Measurements from ENCODE around the gene B3GAT2.

Gene B3GAT2

GRCh38 chr6:70894001-70894400, 62.9 kb downstream of the B3GAT2 start:
- DNase-seq = no peak

- DNase-seq = no peak
Measured at GRCh38 chr6:70889270-70889669, 67.6 kb downstream of the B3GAT2 start.

- DNase-seq = no peak
Measured at GRCh38 chr6:70886661-70887060, 70.2 kb downstream of the B3GAT2 start.

DNA sequence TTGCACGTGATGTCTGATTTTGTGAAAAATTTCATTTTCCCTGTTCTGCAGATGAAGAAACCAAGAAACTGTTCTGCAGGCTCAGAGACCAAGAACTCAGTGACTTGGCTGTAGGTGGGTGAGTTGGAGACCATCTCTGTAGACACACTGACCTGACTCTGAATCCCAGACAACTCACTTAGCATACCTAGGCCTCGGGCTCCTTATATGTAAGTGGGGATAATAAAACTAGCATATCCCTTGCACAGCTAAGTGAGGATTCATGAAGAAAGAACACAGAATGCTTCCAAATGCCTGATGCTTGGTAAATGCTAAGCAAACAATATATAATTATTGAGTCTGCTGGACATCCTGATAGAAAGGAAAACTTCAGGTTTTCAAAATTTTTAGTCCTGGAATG, 70.8 kb downstream of the B3GAT2 start:
- DNase-seq = no peak

DNA sequence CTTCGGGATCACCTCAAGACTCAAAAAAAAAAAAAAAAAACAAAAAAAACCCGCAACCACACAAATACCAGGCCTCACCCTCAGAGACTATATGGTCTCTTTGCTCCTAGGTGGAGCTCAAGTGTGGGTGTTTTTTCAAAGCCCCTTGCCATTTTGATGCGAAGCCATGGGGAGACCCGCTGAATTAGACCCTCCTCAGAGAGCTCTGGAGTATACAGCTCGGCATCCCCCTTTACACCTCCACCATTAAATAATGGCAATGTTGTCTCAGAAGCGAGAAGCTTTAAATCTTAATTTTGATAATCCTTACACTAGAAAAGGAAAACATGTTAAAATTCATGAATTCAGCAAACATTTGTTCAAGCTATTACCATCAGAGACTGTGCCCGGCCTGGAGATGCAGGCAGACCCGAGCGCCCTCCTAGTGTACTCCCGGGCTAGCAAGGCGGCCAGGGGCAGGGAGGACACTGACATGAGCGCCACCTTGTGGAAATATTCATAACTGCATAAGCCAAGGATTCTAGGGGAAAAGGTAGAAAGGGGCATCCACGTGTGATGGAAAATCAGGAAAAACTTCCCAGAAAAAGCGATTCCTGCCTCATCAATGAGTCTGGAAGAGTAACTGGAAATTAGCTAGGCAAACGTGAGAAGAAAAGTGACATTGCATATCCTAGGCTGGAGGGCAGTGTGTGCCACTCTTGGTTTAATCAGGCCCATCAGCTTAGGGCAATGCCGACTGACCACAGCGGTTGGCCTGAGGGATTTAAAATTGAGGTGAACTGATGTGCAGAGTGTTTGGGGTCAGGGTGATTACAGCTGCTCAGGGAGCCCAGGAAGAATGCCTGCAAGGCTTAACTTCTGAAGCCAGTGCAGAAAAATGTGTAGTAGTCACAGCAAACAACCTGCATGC, 72.5 kb downstream of the B3GAT2 start:
- DNase-seq = peak; percentile 63

DNA sequence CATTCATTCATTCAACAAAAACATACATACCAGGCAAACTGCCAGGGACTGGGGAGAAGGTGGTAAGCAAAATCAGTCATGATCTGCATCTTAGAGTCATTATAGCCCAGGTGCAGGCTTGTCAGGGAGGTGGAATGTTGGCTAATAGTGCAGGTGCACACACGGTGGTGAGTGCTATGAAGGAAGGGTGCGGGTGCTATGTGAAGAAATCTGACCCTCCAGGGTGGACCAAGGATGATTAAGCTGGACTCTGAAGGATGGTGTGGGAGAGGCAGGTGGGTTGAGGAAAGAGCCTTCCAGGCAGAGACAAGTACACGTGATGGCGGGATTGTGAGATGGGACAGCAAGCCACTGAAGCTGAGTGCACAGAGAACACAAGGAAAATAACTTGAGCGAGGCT, 77.4 kb downstream of the B3GAT2 start:
- DNase-seq = no peak

- DNase-seq = no peak
Measured at GRCh38 chr6:70874181-70874913, 82.5 kb downstream of the B3GAT2 start.

DNA sequence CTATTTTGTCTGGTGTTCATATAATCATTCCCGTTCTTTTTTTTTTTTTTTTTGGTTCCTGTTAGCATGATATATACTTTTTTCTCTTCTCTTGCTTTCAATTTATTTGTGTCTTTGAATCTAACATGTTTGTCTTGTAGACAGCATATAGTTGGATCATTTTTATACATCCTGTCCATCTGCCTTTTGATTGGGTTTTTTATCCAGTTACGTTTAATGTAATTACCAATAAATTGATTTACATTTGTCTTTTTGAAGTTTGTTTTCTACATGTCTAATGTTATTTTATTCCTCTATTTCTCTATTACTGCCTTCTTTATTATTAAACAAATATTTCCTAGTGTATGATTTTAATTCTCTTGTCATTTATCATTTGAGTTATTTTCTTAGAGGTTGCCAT, 84.4 kb downstream of the B3GAT2 start:
- DNase-seq = no peak

GRCh38 chr6:70864401-70864800, 92.5 kb downstream of the B3GAT2 start:
- no peak for DNase-seq

DNA sequence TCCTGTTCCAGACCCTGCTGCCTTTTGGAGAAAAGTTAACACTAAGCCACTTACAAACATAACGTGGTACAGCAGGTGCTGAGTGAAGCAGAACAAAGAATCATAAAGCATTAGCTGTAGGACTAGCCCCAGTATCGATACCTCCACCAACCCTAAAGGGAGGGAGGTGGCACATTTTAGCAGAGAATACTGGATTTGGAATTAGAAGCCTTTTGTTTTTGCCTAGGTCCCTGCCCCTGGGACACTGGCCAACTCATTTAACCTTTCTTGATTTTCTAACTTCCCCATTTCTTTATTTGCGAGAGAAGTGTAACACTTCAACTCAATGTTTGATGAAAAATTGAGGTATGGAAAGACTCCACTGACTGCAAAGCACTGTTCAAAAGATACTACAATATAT, 93.5 kb downstream of the B3GAT2 start:
- no peak for DNase-seq

DNA sequence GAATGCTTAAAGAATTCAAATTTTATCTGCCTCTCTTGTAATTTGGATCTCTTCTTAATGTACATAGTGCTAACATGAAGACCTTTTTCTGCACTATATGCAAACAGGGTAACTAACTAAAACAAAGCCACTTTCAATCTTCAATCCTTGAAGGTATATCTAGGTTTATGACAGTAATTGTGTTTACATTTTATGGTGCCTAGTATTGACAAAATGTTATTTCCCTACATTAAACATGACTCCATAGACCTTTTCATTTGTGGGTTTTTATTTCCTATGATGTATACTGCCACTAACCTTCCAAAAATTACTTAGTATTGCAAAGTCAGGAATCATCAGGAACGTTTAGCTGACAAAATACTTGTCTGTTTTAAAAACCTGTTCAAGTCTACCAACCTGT, 95.9 kb downstream of the B3GAT2 start:
- no peak for DNase-seq

DNA sequence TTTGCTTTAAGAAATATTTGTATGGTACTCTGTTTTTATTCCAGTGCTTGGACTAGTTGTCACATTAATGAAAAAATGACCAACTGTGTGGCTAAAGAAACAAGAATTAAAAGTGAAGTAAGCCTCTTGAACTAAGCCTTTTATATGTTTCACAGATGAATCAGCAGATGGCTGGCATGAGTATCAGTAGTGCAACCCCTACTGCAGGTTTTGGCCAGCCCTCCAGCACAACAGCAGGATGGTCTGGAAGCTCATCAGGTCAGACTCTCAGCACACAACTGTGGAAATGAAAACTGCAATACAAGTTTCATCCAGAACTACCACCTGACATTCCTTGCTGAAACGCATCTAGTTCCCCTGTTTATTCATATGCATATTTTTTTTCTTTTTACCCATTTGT, 96.8 kb downstream of the B3GAT2 start:
- DNase-seq = no peak

GRCh38 chr6:70857387-70858077, 99.3 kb downstream of the B3GAT2 start:
- DNase-seq = peak; percentile 26

DNA sequence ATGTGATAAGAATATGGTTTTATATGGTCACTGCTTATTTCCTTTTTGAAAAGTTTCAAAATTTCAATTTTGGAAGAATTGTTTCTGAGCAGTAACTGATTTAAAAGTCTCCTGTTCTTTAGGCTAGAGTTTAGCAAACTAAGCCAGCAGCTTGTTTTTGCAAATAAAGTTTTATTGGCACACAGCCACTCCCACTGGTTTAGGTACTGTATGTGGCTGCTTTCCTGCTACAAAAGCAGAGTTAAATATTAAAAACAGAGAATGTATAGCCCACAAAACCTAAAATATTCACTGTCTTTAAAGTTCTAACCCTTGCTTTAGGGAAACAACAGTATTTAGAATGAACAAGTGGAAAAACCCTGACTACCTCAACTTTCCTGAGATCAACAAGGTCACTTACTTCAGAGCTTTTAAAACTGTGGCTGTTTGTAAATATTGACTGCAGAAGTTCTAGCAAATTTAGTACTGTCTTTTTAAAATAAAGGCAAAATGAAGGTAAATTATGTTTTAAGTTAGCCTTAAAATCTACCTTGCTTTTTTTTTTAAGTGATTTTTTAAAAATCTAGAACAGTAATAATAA, 104.1 kb downstream of the B3GAT2 start:
- DNase-seq = no peak

- no peak for DNase-seq
Measured at GRCh38 chr6:70849348-70850069, 107.4 kb downstream of the B3GAT2 start.

- DNase-seq = no peak
Measured at GRCh38 chr6:70847106-70848084, 109.5 kb downstream of the B3GAT2 start.

DNA sequence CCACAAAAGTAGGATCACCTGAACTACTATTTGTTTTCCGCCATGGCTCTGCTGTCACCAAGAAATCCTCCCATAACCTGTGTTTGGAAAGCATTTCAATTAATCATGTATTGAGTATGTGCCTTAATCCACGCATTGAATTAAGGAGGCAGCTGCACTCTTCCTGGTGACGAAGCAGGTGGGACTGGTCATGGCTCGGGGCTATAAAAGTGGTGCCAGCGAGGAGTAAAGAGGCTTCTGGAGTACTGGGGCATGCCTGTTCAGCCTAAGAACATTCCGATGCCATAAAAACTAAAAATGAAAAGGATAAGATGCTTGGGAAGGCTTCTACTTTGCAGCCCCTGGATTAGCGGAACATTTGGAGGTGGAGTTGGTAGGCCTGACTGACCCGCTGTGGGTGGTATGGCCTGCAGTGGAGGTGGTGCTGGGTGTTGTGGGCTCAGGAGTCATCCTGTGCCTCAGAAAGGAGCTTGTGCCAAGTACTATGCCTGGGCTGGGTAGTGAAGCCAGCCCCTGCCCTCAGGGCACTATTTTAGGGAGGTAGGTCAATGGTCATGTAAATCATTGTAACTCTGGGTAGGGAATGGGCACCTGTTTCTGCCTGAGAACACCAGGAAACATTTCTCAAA, 110.5 kb downstream of the B3GAT2 start:
- peak; percentile 16 for DNase-seq

DNA sequence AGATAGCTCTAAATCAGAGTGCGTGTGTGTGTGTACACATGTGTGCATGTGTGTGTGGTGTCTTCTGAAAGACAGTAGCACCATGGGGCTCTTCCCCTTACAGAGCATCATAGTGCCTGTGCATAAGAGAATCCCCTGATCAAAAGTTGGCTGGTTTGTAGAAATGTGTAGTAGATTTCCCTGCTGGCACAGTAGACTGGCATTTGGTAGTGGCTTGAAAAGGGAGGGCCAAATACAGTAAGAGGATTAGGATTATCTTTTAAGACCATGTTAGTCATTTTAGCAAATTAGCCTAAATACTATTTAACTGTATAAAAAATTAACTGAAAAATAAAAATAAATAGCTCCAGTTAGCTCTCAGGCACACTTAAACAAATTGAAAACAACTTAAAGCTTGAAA, 112.6 kb downstream of the B3GAT2 start:
- DNase-seq = no peak

DNA sequence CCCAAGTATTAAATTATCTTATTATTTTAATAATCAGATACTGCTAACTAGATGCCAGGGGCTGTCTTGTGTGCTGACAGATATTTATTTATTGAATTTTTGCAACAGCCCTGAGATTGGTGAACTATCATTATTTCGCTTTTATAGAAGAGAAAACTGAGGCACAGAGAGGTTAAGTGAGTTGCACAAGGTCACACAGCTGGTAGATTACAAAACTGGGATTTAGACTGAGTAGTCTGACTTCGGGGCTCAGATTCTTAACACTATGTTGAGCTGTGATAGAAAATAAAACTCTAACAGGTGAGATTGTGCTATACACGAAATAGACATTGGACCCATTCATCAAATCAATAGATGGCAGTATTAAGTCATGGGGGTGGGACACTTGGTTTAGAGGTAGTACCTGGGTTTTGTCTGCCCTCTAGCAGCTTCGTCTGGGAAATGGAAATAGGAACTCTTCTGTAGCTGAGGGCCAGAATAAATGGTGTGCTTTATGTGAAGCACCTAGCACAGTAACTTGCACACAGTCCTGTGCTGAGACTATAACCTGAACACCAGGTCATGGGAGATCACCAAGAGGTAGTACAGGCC, 113.4 kb downstream of the B3GAT2 start:
- no peak for DNase-seq

- DNase-seq = no peak
Measured at GRCh38 chr6:70842541-70842940, 114.3 kb downstream of the B3GAT2 start.

Data from NCI-H1436 (cell line).